HL-60 (cell line): ENCODE measurements around the gene CAMKK2.

Experiments
- DNase-seq, 2 experiments: peaks; one replicate each; pipeline ENCODE4 v3.0.0-alpha.2; 2010 to 2020; ENCODE audit warnings: low read depth in 1 of 2, low spot score in 1 of 2
- H3K27ac ChIP-seq: fragments of 250-450 bp; sonication (Bioruptor Pico); replicated peaks from 2 replicates; pipeline ENCODE4 v1.5.1; 2020; ENCODE audit warnings: mild to moderate bottlenecking, moderate library complexity
- H3K27me3 ChIP-seq: fragments of 250-450 bp; sonication (Bioruptor Pico); 2 replicates; pipeline ENCODE4 v1.5.1; 2021; ENCODE audit warnings: mild to moderate bottlenecking, moderate library complexity; ENCODE audit not compliant: insufficient read depth, poor library complexity, severe bottlenecking
- H3K4me3 ChIP-seq: replicated peaks from 2 replicates; pipeline ENCODE4 v1.5.1; 2011; ENCODE audit warnings: mild to moderate bottlenecking, control low read depth, low read length; ENCODE audit not compliant: insufficient read depth
- CTCF ChIP-seq: IDR thresholded peaks from one replicate; pipeline ENCODE4 v1.5.1; 2011; ENCODE audit warnings: low read length, control low read depth, inconsistent platforms; ENCODE audit not compliant: insufficient read depth
- GABPA ChIP-seq: IDR thresholded peaks from 2 replicates; pipeline ENCODE4 v1.6.1; 2012; ENCODE audit warnings: low read depth
- POLR2AphosphoS5 ChIP-seq: IDR thresholded peaks from 2 replicates; pipeline ENCODE4 v1.6.1; 2012; ENCODE audit warnings: low read depth
- SPI1 ChIP-seq: IDR thresholded peaks from 2 replicates; pipeline ENCODE4 v1.6.1; 2012; ENCODE audit warnings: low read depth, mild to moderate bottlenecking, borderline replicate concordance
- long read RNA-seq: library from polyadenylated mRNA; unstranded; transcript quantifications from one replicate; pipeline ENCODE4 v2.0.0, GENCODE V29; 2020
- TF ChIP-seq, protein P1 (sequence below): IDR thresholded peaks from 2 replicates; pipeline ENCODE4 v1.6.1; 2012; ENCODE audit warnings: low read depth; ENCODE audit not compliant: insufficient replicate concordance

CAMKK2 gene
- long read RNA-seq, transcript CAMKK2-208 (16 exons, 2,006 nt), result major isoform, 46 of 122 reads
- long read RNA-seq, partial matches to known transcripts, result 6 of 122 reads
- long read RNA-seq, other reads (novel, unspliced or antisense), result 70 of 122 reads

- Histone ChIP-seq H3K27me3 (no peaks in the 10 kb centered on the region), H3K27ac (peak within 1 kb of the TSS; percentile 94), H3K4me3 (peak within 1 kb of the TSS; percentile 95)
- peak; percentile 70; the same call in 1 of the 2 replicates for TF ChIP-seq SPI1
- no peak for TF ChIP-seq CTCF
- TF ChIP-seq, protein P1, sequence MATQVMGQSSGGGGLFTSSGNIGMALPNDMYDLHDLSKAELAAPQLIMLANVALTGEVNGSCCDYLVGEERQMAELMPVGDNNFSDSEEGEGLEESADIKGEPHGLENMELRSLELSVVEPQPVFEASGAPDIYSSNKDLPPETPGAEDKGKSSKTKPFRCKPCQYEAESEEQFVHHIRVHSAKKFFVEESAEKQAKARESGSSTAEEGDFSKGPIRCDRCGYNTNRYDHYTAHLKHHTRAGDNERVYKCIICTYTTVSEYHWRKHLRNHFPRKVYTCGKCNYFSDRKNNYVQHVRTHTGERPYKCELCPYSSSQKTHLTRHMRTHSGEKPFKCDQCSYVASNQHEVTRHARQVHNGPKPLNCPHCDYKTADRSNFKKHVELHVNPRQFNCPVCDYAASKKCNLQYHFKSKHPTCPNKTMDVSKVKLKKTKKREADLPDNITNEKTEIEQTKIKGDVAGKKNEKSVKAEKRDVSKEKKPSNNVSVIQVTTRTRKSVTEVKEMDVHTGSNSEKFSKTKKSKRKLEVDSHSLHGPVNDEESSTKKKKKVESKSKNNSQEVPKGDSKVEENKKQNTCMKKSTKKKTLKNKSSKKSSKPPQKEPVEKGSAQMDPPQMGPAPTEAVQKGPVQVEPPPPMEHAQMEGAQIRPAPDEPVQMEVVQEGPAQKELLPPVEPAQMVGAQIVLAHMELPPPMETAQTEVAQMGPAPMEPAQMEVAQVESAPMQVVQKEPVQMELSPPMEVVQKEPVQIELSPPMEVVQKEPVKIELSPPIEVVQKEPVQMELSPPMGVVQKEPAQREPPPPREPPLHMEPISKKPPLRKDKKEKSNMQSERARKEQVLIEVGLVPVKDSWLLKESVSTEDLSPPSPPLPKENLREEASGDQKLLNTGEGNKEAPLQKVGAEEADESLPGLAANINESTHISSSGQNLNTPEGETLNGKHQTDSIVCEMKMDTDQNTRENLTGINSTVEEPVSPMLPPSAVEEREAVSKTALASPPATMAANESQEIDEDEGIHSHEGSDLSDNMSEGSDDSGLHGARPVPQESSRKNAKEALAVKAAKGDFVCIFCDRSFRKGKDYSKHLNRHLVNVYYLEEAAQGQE, result no peak
- peak; percentile 57; the same call in 1 of the 2 replicates for TF ChIP-seq POLR2AphosphoS5
- DNase-seq, result peak; percentile 63 to 84
Measured at GRCh38 chr12:121296618-121297434, at the start of gene CAMKK2. TSS of gene CAMKK2 (minus strand) at chr12:121296709. CDS start at chr12:121274526, 22,183 bp downstream.

DNA sequence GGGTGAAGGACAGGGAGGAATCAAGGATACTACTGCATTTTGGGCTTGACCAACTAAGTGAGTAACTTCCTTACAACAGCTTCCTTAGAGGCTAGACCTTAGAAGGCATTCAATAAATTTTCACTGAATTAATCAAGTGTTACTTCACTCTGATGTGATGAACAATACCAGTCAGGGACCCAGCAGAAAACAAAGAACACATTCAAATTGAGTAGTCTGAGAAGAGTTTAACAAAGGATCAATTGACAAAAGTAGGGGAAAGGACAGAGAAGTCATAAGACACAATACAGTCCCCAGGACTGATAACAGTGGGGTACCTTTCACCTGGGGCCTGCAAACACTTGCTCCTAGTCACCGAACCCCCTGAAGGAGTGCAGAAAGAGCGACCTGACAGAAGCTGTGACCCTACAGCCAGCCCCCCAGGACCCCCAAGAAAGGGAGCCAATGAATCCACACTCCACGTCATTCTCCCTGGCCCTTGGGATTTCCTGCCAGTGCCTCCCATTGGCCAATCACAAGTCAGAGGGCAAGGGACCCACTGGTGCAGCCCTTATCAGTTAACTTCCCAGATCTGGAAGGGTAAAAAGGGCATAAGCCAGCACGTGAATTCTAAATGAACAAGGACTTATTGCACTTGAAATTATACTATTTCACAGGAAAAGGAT lies 48.8 kb upstream of the CAMKK2 start:
- Histone ChIP-seq H3K27me3 (no peaks in the 10 kb centered on the region), H3K27ac (no peak overlapping the region), H3K4me3 (no peak overlapping the region)
- no peak for TF ChIP-seq GABPA
- TF ChIP-seq CTCF, result no peak
- TF ChIP-seq, protein P1, result no peak
- TF ChIP-seq POLR2AphosphoS5, result no peak
- TF ChIP-seq SPI1, result no peak
- no peak for DNase-seq

GRCh38 chr12:121344506-121344905 lies 48.0 kb upstream of the CAMKK2 start:
- no peak for DNase-seq
- Histone ChIP-seq H3K4me3 (no peak overlapping the region), H3K27ac (no peak overlapping the region), H3K27me3 (no peaks in the 10 kb centered on the region)
- TF ChIP-seq GABPA (no peak), CTCF (no peak), SPI1 (no peak), POLR2AphosphoS5 (no peak)
- TF ChIP-seq, protein P1, result no peak
